GM21619 (cell line): ENCODE data around the gene NGFR.

Experiments
- ATAC-seq: cut with Tn5 transposase; IDR thresholded peaks from one replicate; pipeline ENCODE4 v1.9.1; 2021; ENCODE audit not compliant: unreplicated experiment

Gene NGFR

GRCh38 chr17:49513044-49513395, 17.9 kb downstream of the NGFR start:
- no peak for ATAC-seq

DNA sequence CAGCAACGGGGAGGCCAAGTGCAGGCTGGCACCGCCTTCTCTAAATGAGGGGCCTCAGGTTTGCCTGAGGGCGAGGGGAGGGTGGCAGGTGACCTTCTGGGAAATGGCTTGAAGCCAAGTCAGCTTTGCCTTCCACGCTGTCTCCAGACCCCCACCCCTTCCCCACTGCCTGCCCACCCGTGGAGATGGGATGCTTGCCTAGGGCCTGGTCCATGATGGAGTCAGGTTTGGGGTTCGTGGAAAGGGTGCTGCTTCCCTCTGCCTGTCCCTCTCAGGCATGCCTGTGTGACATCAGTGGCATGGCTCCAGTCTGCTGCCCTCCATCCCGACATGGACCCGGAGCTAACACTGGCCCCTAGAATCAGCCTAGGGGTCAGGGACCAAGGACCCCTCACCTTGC, 18.5 kb downstream of the NGFR start:
- no peak for ATAC-seq

DNA sequence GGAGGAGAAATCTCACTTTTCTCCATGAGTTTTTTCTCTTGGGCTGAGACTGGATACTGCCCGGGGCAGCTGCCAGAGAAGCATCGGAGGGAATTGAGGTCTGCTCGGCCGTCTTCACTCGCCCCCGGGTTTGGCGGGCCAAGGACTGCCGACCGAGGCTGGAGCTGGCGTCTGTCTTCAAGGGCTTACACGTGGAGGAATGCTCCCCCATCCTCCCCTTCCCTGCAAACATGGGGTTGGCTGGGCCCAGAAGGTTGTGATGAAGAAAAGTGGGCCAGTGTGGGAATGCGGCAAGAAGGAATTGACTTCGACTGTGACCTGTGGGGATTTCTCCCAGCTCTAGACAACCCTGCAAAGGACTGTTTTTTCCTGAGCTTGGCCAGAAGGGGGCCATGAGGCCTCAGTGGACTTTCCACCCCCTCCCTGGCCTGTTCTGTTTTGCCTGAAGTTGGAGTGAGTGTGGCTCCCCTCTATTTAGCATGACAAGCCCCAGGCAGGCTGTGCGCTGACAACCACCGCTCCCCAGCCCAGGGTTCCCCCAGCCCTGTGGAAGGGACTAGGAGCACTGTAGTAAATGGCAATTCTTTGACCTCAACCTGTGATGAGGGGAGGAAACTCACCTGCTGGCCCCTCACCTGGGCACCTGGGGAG, 19.1 kb downstream of the NGFR start:
- ATAC-seq: no peak

DNA sequence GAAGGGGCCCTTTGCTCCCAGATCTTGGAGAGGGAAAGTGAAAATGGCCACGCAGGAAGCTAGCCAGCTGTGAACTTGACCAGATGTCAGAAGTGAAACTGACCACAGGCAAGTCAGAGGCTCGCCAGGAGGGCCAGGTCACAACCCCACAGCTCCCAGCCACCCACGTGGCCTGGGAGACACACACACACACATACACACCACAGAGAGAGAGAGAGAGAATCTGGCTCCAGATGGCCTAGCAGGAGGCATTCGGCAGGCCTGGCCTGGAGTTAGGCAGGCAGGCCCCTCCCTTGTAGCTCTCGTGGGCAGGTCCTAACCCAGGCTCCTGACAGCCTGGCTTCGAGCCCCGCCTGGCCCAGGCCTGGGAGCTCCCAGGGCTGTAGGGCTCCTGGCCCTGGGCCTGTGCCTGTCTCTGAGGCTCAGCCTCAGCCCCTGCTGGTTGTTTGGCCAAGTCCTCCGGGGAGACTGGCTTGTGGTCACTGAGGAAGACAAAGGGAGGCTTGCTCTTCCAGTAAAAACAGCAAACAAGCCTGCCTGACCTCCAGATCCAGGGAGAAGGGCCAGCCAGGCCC, 20.2 kb downstream of the NGFR start:
- ATAC-seq: peak; percentile 79

GRCh38 chr17:49516180-49516579, 21.1 kb downstream of the NGFR start:
- no peak for ATAC-seq

DNA sequence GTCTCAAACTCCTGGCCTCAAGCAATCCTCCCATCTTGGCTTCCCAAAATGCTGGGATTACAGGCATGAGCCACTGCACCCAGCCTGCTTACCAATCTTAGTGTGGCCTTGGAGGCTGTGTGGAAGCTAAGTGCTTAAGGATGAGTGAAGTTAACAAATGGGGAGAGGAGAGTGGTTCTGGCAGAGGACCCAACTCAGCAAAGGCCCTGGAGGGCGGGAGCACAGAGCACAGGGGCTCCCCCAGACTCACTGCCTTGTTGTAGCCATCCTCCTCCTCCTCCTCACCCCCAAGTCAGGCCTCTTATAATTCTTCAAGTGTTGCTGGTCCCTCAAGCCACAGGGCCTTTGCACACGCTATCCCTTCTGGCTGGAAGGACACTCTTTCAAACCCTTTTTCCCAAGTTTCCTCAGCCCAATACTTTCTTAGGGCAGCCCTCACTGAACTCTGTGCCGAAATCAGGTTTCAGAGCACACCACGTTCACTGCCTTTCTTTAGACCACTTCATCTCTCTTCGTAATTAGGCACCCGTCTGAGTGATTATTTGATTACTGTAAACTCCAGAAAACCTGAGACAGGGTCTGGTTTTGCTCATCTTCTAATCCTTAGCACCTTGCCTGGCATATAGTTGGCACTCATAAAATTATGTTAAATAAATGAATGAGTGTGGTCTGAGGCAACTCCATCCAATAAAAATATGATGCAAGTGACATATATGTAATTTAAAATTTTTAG, 23.4 kb downstream of the NGFR start:
- no peak for ATAC-seq

DNA sequence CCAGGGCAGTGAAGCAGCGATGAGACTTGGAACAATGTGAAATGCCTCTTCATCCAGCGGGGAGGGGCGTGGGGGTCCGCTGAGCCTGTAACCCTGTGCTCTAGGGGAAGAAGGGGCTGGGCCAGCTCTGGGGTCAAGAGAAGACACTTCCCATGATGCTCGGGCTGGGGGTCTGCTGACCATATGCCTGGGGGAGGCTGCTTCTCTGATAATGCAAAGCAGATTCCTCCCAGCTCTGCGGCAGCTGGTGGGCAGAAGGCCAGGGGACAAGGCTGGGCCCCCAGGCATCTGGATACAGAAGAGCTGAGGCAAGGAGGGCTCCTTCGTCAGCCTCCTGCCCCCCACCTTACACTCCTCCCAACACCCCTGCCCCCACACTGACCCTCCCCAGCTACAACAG, 24.7 kb downstream of the NGFR start:
- no peak for ATAC-seq

DNA sequence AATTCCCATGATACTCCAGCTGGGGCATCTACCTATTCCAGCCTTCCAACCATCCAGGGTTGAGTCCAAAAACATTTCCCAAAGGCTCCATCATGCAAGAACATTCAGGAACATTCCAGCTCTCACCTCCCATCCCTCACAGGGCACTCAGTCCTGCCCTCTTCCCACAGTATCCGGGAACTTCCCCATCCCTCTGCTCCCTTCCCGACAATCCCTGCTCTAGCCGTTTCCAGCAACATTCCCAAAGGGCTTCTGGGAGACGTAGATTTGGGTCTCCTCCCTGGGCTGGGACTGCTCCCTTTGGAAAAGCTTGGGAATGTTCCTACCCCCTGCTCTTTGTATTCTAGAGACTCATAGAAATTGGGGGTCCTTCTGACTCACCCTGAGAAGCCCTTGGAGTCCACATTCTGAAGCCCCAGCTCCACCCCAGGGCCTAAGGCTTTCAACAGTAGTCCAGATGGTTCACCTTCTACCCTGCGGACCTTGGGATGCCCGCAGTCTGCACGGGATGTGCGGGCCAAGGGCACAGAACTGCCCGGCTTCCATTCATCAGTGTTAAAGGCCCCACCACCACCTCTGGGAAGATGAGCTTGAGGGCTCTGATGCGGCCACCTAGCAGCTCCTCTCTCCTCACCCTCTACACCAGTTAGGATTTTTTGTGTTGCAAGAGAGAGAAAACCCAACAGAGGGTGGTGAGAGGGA, 25.4 kb downstream of the NGFR start:
- no peak for ATAC-seq

DNA sequence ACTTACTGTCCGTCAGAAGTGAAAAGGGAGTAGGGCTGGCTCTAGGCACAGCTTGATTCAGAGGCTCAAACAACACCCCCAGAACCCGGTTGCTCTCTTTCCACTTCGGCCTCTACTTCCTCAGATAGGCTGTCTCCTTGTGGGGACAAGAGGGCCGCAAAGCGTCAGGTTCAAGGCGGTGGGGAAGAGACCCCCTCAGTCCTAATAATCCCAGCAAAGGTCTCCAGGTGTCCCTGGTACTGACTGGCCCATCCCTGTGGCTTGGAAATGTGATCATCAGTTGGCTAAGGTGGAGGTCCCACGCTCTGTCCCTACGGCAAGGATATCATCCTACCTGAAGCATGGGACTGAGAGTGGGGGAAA, 26.0 kb downstream of the NGFR start:
- no peak for ATAC-seq

DNA sequence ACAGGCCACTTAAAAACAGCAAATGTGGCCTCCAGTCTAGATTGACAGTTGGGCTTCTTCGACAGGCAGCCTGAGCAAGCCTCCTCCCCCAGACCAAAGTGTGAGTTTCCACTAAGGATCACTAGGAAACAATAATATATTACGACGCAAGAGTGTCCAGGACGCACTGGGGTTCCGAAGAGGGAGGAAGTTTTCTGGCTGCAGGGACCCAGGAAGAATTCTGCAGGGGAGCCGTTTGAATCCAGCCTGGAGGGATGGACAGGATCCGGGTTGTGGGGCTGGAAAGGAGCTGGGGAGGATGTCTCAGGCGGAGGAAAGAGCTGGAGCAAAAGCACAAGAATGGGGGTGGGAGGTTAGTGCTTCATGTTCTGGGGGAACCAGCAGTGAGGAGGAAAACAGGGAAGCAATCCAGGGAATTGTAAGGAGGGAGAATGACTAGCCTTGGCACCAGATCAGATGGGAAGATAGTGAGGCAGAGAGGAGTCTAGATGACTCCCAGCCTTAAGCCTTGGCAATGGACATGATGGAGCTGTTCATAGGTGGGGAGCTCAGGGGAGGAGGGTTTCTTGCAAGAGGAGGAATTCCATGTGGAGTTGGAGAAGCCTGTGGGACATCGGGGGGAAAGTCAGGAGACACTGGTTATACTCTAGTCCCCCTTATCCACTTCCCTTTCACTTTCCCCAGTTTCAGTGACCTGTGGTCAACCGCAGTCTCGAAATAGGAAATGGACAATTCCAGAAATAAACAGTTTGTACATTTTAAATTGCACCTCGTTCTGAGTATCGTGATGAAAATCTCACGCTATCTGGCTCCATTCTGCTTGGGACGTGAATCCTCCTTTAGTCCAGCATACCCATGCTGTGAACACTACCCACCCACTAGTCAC, 26.6 kb downstream of the NGFR start:
- no peak for ATAC-seq

- no peak for ATAC-seq
Observed at GRCh38 chr17:49522357-49522890, 27.3 kb downstream of the NGFR start.

- no peak for ATAC-seq
Observed at GRCh38 chr17:49523196-49523595, 28.1 kb downstream of the NGFR start.

- no peak for ATAC-seq
Observed at GRCh38 chr17:49523706-49524472, 28.8 kb downstream of the NGFR start.

- no peak for ATAC-seq
Observed at GRCh38 chr17:49524473-49525359, 29.6 kb downstream of the NGFR start.

- no peak for ATAC-seq
Observed at GRCh38 chr17:49525831-49526741, 31.0 kb downstream of the NGFR start.

GRCh38 chr17:49527927-49528651, 33.0 kb downstream of the NGFR start:
- no peak for ATAC-seq

DNA sequence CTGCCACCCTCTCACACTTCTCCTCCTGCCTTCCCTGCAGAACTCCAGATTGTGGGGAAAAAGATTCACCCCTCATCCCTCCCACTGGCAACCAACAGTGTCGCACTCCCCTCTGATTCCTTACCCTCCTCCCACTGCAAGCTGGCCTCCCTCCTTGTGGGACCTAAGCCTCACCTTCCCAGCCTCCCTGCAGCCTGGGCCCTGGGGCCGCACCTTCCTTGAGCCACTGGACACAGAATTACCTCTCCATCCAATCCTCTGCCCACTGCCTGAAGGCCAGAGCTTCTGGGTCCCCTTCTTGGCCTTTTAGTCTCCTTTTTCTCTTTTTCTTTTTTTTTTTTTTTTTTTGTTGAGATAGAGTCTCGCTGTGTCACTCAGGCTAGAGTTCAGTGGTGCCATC, 33.9 kb downstream of the NGFR start:
- no peak for ATAC-seq
